NCI-H2196 treated with DMSO at 0.1 percent for 48 hours (cell line): Measurements from ENCODE around the gene SMCR8.
"Not testable (repeated sequence)": the region's sequence is repeated elsewhere in the genome, so short reads cannot be mapped to it uniquely, and the experiment has no call there.

ENCODE experiments used
- DNase-seq: peaks from one replicate; lab custom pipeline; 2025; ENCODE audit not compliant: unreplicated experiment; lab: John Stamatoyannopoulos, UW

SMCR8 gene

GRCh38 chr17:18314731-18315561, at the start of gene SMCR8, which contains the start of gene TOP3A:
Gene SMCR8 (plus strand): TSS chr17:18315293. CDS start chr17:18315790, 497 bp downstream.
Gene TOP3A (minus strand): TSS chr17:18314994. CDS start chr17:18314778, 216 bp downstream.
- peak; percentile 80 for DNase-seq

GRCh38 chr17:18267366-18267765, 47.7 kb upstream of the SMCR8 start:
- no peak for DNase-seq

- DNase-seq: no peak
Measured at GRCh38 chr17:18267927-18268711, 47.0 kb upstream of the SMCR8 start.

GRCh38 chr17:18270046-18270931, 44.8 kb upstream of the SMCR8 start:
- DNase-seq: no peak

- DNase-seq: no peak
Measured at GRCh38 chr17:18277076-18277475, 38.0 kb upstream of the SMCR8 start.

GRCh38 chr17:18278867-18279266, 36.2 kb upstream of the SMCR8 start:
- no peak for DNase-seq

GRCh38 chr17:18280249-18280648, 34.8 kb upstream of the SMCR8 start:
- DNase-seq: no peak

- DNase-seq: no peak
Measured at GRCh38 chr17:18280766-18281371, 34.2 kb upstream of the SMCR8 start.

GRCh38 chr17:18281788-18282187, 33.3 kb upstream of the SMCR8 start:
- DNase-seq: no peak

- no peak for DNase-seq
Measured at GRCh38 chr17:18285296-18285695, 29.8 kb upstream of the SMCR8 start.

GRCh38 chr17:18291718-18292540, 23.2 kb upstream of the SMCR8 start:
- no peak for DNase-seq

- DNase-seq: not testable (repeated sequence)
Measured at GRCh38 chr17:18298061-18298460, 17.0 kb upstream of the SMCR8 start.

GRCh38 chr17:18300725-18301480, 14.2 kb upstream of the SMCR8 start:
- DNase-seq: no peak

- not testable (repeated sequence) for DNase-seq
Measured at GRCh38 chr17:18303206-18303605, 11.9 kb upstream of the SMCR8 start.

- no peak for DNase-seq
Measured at GRCh38 chr17:18309202-18309601, 5.9 kb upstream of the SMCR8 start.

GRCh38 chr17:18314059-18314730, 898 bp upstream of the SMCR8 start:
- no peak for DNase-seq

- DNase-seq: no peak
Measured at GRCh38 chr17:18315562-18315922, 449 bp downstream of the SMCR8 start.

- DNase-seq: no peak
Measured at GRCh38 chr17:18315961-18316360, 868 bp downstream of the SMCR8 start.

GRCh38 chr17:18318117-18318516, 3.0 kb downstream of the SMCR8 start:
- DNase-seq: no peak
